ENCODE data around the gene FBXL17. TPM values are rescaled to one million over a fixed set of nuclear protein-coding genes. Genes with fewer than 3 reads are reported as not detected.

The FBXL17 gene
- total RNA-seq, 1 experiment from 2014 or later, result 8.8 TPM

- Histone ChIP-seq H3F3A (ENCODE audit: low read length, unreplicated experiment) (no peaks in the 10 kb centered on the region), H2AFZ (ENCODE audit: low read length) (no peak overlapping the region), H3K27ac (ENCODE audit: low read length) (no peak overlapping the region), H4K20me1 (ENCODE audit: low read length) (no peaks in the 10 kb centered on the region), H3K4me2 (ENCODE audit: low read length) (no peak overlapping the region), H3K4me3 (ENCODE audit: low read length) (no peak overlapping the region), H3K27me3 (ENCODE audit: low read length) (no peaks in the 10 kb centered on the region), H3K36me3 (ENCODE audit: low read depth, low read length) (no peaks in the 10 kb centered on the region), H3K9me3 (ENCODE audit: low read length) (no peaks in the 10 kb centered on the region), H3K4me1 (ENCODE audit: insufficient read depth, low read length) (no peaks in the 10 kb centered on the region), H3K9me2 (replicated peaks; ENCODE audit: low read length) (no peaks in the 10 kb centered on the region), H3K9ac (ENCODE audit: low read length) (no peak overlapping the region), H3K79me2 (ENCODE audit: low read length) (no peaks in the 10 kb centered on the region)
- ATAC-seq (peak; percentile 79), DNase-seq (peak; percentile 13)
- ChIA-PET CTCF (no interaction called here), POLR2A (ENCODE audit: unreplicated experiment) (no interaction called here)
- TF ChIP-seq EZH2 (IDR thresholded peaks at IDR 0.05; ENCODE audit: low read length, unreplicated experiment), result no peak
- no peak for TF ChIP-seq EZH2phosphoT487 (IDR thresholded peaks at IDR 0.05; ENCODE audit: borderline replicate concordance, low read length)
- TF ChIP-seq, protein P1, sequence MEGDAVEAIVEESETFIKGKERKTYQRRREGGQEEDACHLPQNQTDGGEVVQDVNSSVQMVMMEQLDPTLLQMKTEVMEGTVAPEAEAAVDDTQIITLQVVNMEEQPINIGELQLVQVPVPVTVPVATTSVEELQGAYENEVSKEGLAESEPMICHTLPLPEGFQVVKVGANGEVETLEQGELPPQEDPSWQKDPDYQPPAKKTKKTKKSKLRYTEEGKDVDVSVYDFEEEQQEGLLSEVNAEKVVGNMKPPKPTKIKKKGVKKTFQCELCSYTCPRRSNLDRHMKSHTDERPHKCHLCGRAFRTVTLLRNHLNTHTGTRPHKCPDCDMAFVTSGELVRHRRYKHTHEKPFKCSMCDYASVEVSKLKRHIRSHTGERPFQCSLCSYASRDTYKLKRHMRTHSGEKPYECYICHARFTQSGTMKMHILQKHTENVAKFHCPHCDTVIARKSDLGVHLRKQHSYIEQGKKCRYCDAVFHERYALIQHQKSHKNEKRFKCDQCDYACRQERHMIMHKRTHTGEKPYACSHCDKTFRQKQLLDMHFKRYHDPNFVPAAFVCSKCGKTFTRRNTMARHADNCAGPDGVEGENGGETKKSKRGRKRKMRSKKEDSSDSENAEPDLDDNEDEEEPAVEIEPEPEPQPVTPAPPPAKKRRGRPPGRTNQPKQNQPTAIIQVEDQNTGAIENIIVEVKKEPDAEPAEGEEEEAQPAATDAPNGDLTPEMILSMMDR (conservative IDR thresholded peaks at IDR 0.05; ENCODE audit: low read depth, low read length), result peak; percentile 40
- no TSS peak for BruUV-seq (replicated peaks)
- intact Hi-C loops (cut with micrococcal nuclease), result loop anchor here (5.0 kb wide), 1 partner anchor 212 kb away; no protein-coding TSS in a partner anchor
These were observed 302.1 kb downstream of the FBXL17 start for GRCh38 chr5:108079753-108080152.

DNA sequence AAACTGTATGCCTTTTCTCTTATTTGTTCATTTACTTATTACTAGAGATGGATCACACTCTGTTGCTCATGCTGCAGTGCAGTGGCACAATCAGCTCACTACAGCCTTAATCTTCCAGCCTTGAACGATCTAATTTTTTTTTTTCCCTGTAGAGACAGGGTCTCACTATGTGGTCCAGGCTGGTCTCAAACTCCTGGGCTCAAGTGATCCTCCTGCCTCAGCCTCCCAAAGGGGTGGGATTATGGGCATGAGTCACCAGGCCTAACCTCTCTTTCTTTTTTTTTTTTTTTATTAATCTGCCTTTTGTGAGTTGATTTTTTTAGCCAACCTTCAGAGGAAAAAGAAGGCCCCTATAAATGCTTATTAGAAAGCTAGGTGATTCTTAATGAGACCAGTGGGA lies 303.0 kb downstream of the FBXL17 start:
- H3K36me3 ChIP-seq (ENCODE audit: low read depth, low read length), result no peaks in the 10 kb centered on the region
- no peaks in the 10 kb centered on the region for H4K20me1 ChIP-seq (ENCODE audit: low read length)
- no peak overlapping the region for H3K4me2 ChIP-seq (ENCODE audit: low read length)
- H3K9me3 ChIP-seq (ENCODE audit: low read length), result no peaks in the 10 kb centered on the region
- H3K9me2 ChIP-seq (replicated peaks; ENCODE audit: low read length), result no peaks in the 10 kb centered on the region
- H3K4me1 ChIP-seq (ENCODE audit: insufficient read depth, low read length), result no peaks in the 10 kb centered on the region
- H3K27ac ChIP-seq (ENCODE audit: low read length), result no peak overlapping the region
- H3K9ac ChIP-seq (ENCODE audit: low read length), result no peak overlapping the region
- no peaks in the 10 kb centered on the region for H3F3A ChIP-seq (ENCODE audit: low read length, unreplicated experiment)
- no TSS peak for BruUV-seq (replicated peaks)
- H3K79me2 ChIP-seq (ENCODE audit: low read length), result no peaks in the 10 kb centered on the region
- TF ChIP-seq EZH2phosphoT487 (IDR thresholded peaks at IDR 0.05; ENCODE audit: borderline replicate concordance, low read length) (no peak), EZH2 (IDR thresholded peaks at IDR 0.05; ENCODE audit: low read length, unreplicated experiment) (no peak)
- TF ChIP-seq, protein P1 (conservative IDR thresholded peaks at IDR 0.05; ENCODE audit: low read depth, low read length), result no peak
- intact Hi-C loops (cut with micrococcal nuclease), result no loop called here
- DNase-seq (no peak), ATAC-seq (no peak)
- ChIA-PET CTCF (no interaction called here), POLR2A (ENCODE audit: unreplicated experiment) (no interaction called here)
- no peak overlapping the region for H3K4me3 ChIP-seq (ENCODE audit: low read length)
- H3K27me3 ChIP-seq (ENCODE audit: low read length), result no peaks in the 10 kb centered on the region
- no peak overlapping the region for H2AFZ ChIP-seq (ENCODE audit: low read length)

GRCh38 chr5:108078345-108078744 lies 303.6 kb downstream of the FBXL17 start:
- Histone ChIP-seq H3K27ac (ENCODE audit: low read length) (no peak overlapping the region), H2AFZ (ENCODE audit: low read length) (no peak overlapping the region), H3K36me3 (ENCODE audit: low read depth, low read length) (no peaks in the 10 kb centered on the region), H3K27me3 (ENCODE audit: low read length) (no peaks in the 10 kb centered on the region), H3K79me2 (ENCODE audit: low read length) (no peaks in the 10 kb centered on the region), H4K20me1 (ENCODE audit: low read length) (no peaks in the 10 kb centered on the region), H3K4me2 (ENCODE audit: low read length) (no peak overlapping the region), H3K9ac (ENCODE audit: low read length) (no peak overlapping the region), H3K4me1 (ENCODE audit: insufficient read depth, low read length) (no peaks in the 10 kb centered on the region), H3K9me3 (ENCODE audit: low read length) (no peaks in the 10 kb centered on the region), H3K4me3 (ENCODE audit: low read length) (no peak overlapping the region), H3K9me2 (replicated peaks; ENCODE audit: low read length) (no peaks in the 10 kb centered on the region), H3F3A (ENCODE audit: low read length, unreplicated experiment) (no peaks in the 10 kb centered on the region)
- DNase-seq, result no peak
- no TSS peak for BruUV-seq (replicated peaks)
- TF ChIP-seq, protein P1 (conservative IDR thresholded peaks at IDR 0.05; ENCODE audit: low read depth, low read length), result no peak
- TF ChIP-seq EZH2phosphoT487 (IDR thresholded peaks at IDR 0.05; ENCODE audit: borderline replicate concordance, low read length), result no peak
- TF ChIP-seq EZH2 (IDR thresholded peaks at IDR 0.05; ENCODE audit: low read length, unreplicated experiment), result no peak
- intact Hi-C loops (cut with micrococcal nuclease), result no loop called here
- CTCF ChIA-PET, result no interaction called here
- no peak for ATAC-seq
- POLR2A ChIA-PET (ENCODE audit: unreplicated experiment), result no interaction called here
